Lower leg skin (tissue), 3 donors: ENCODE data around the gene ACSS3.

ENCODE experiments used
- POLR2A ChIP-seq, 2 donors: fragments of 450-650 bp; IDR thresholded peaks; one replicate each; pipeline ENCODE4 v1.6.1; 2016 to 2017; ENCODE audit warnings: antibody characterized with exemption in 2 of 2, mild to moderate bottlenecking in 1 of 2, moderate library complexity in 1 of 2
- TF ChIP-seq, protein P1 (sequence below), 3 donors: fragments of 450-650 bp; IDR thresholded peaks; one replicate each; pipeline ENCODE4 v1.5.1; 2016; ENCODE audit warnings: antibody characterized with exemption in 3 of 3, mild to moderate bottlenecking in 3 of 3, moderate library complexity in 2 of 3

- TF ChIP-seq, protein P1, sequence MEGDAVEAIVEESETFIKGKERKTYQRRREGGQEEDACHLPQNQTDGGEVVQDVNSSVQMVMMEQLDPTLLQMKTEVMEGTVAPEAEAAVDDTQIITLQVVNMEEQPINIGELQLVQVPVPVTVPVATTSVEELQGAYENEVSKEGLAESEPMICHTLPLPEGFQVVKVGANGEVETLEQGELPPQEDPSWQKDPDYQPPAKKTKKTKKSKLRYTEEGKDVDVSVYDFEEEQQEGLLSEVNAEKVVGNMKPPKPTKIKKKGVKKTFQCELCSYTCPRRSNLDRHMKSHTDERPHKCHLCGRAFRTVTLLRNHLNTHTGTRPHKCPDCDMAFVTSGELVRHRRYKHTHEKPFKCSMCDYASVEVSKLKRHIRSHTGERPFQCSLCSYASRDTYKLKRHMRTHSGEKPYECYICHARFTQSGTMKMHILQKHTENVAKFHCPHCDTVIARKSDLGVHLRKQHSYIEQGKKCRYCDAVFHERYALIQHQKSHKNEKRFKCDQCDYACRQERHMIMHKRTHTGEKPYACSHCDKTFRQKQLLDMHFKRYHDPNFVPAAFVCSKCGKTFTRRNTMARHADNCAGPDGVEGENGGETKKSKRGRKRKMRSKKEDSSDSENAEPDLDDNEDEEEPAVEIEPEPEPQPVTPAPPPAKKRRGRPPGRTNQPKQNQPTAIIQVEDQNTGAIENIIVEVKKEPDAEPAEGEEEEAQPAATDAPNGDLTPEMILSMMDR (IDR thresholded peaks at IDR 0.05), result no peak
- no peak for TF ChIP-seq POLR2A (IDR thresholded peaks at IDR 0.05)
These were observed 17.8 kb downstream of the ACSS3 start for GRCh38 chr12:81095501-81096232.
